Transverse colon (tissue), 4 donors: ENCODE data around the gene EDEM1.

ENCODE experiments used
- CTCF ChIP-seq, 5 experiments: fragments of 200-600 bp in 3 of 5; fragments of 450-650 bp in 2 of 5; sonication (generic) in 3 of 5; IDR thresholded peaks; 1 replicate in 2 of 5; 2 replicates in 3 of 5; pipeline ENCODE4 v1.5.1; 2016 to 2017; ENCODE audit warnings: antibody characterized with exemption in 5 of 5, inconsistent platforms in 3 of 5, mild to moderate bottlenecking in 2 of 5, moderate library complexity in 1 of 5
- POLR2A ChIP-seq: fragments of 450-650 bp; IDR thresholded peaks from one replicate; pipeline ENCODE4 v1.6.1; 2016; ENCODE audit warnings: antibody characterized with exemption, mild to moderate bottlenecking, moderate library complexity
- POLR2AphosphoS5 ChIP-seq, 3 donors: sonication (generic); formaldehyde crosslinking; IDR thresholded peaks; one replicate each; pipeline ENCODE4 v1.6.1; 2016; ENCODE audit warnings: antibody characterized with exemption in 3 of 3

- peak; percentile 37 for TF ChIP-seq POLR2A
- TF ChIP-seq POLR2AphosphoS5 (IDR thresholded peaks at IDR 0.05): peak in 2 of 3 donors; percentile 33 to 37
- no peak for TF ChIP-seq CTCF (IDR thresholded peaks at IDR 0.05)
Observed at GRCh38 chr3:5188419-5189221, 1.1 kb downstream of the EDEM1 start.
